Ramos (cell line): ENCODE results near the gene MED29.

ENCODE experiments used
- in situ Hi-C: fragments of 300-500 bp; cut with MboI; formaldehyde crosslinking; loops from one replicate; pipeline ENCODE4 v1.14.3; 2022; ENCODE audit warnings: low sequenced_read_pairs; ENCODE audit not compliant: unreplicated experiment

The MED29 gene

DNA sequence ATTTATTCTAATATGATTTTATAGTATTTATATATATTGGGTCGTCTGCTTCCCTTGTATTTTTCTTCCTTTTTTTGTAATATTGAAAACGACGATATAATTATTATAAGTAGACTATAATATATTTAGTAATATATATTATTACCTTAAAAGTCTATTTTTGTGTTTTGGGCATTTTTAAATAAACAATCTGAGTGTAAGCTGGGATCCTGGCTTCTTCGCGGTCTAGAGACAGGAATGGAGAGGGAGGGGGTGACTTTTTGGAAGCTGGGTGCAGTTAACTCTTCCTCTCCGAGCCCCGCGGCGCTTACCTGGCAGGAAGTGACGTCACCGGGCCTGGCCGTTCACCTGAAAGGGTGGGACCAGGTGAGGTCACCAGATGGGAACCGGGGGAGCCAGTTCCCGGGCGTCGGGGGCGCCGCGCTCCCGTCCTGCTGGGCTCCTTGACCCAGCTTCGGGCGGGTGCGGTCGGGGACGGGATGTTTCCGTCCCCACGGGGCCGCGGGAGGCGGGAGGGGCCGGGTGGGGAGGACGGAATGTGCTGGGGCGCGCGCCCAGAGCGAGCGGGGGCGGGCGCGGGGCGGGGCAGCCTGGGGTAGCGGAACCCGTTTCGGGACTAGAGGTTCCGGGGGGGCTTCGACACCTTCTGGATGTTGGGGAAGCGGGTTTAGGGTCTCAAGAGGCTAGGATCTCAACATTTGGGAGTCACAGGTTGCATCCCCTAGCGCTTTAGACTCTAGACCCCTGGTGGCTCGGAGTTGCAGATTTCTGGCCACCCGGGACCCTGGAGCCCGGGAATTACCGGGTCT lies 18.2 kb downstream of the MED29 start:
- in situ Hi-C loops: loop anchor here (10.0 kb wide), 1 partner anchor 295 kb away; no protein-coding TSS in a partner anchor

GRCh38 chr19:39410017-39410830 lies 19.0 kb downstream of the MED29 start:
- in situ Hi-C loops: loop anchor here (10.0 kb wide), 1 partner anchor 295 kb away; no protein-coding TSS in a partner anchor

- in situ Hi-C loops: loop anchor here (10.0 kb wide), 1 partner anchor 296 kb away; no protein-coding TSS in a partner anchor
Measured at GRCh38 chr19:39410831-39411080, 19.6 kb downstream of the MED29 start.

DNA sequence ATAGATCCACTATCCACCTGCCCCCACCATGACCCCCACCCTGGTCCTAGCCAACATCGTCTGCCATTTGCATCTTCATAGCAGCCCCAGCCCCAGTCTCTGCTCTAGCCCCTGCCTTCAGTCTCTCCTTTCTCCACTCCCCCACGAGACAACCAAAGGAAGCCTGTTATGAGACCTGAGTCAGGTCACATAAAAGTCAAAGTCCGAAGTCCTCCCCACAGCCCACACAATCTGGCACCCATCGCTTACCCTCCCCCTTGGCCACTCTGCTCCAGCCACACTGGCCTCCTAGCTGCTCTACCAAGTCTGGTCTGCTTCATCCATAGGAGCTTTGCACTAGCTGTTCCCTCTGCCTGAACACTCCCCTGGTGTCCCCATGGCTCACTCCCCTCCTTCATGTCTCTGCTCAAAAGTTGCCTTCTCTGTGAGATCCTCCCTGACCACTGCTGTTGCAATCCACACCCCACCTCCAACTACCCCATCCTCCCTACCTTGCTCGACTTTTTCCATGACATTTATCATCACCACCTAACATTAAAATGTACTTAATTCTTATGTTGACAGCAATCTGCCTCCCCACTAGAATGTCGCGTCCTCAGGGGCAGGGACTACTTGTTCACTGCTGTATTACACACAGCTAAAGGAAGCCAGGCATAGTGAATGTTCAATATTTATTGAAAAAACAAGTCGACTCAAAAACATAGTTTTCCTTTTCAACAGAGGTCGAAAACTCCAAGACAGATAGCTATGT lies 20.1 kb downstream of the MED29 start:
- in situ Hi-C loops: loop anchor here (10.0 kb wide), 1 partner anchor 296 kb away; no protein-coding TSS in a partner anchor

DNA sequence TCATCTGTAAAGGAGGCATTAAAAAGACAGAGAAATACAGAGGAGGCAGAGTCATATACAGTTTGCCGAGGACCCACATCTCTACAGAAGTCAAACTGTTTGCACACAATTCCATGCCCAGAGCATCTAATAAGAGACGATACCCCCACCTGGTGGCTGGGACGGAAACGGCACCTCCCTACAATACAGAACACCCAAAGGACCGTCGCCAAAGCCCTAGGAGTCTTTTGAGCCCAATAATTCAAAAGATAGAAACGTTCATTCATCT lies 20.6 kb downstream of the MED29 start:
- in situ Hi-C loops: loop anchor here (10.0 kb wide), 1 partner anchor 297 kb away; no protein-coding TSS in a partner anchor

DNA sequence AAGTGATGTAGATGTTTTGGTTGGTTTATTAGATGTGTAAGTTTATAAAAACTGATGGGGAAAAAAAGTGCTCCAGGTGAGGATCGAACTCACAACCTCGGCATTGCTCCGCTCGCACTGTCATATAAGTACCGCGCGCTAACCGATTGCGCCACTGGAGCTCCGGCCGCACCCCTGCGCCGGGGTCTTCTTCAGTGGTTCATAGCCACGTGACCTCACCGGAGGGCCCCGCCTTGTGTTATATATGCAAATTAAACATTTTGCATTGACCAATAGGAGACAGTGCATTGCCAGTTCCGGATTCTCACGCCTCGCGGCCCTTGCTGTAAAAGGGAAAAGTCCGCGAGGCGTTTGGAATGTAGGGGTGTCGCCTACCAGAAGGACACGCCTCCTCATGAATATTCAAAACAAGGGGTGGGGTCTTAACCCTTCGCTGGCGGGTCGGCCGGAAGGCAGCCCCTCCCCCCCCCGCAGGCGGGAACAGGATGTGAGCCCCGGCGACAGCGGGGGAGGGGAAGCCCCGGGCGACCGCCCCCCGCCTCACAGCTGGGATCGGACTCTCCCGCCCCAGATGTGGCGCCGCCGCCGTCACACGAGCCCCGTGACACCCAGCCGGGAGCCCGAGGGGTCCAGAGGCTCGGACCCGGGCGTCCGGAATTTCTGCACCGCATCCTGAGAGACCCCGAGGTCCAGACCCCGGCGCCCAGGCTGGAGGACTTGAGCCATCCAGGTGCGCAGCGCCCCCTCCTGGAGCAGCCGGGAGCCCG lies 21.1 kb downstream of the MED29 start, which contains the start of gene PLEKHG2:
PLEKHG2 (plus strand) TSS at position 570 of the 767 bp plus-strand sequence. CDS start 1,418 bp downstream, outside the sequence.
- in situ Hi-C loops: loop anchor here (10.0 kb wide), 1 partner anchor 297 kb away; no protein-coding TSS in a partner anchor

DNA sequence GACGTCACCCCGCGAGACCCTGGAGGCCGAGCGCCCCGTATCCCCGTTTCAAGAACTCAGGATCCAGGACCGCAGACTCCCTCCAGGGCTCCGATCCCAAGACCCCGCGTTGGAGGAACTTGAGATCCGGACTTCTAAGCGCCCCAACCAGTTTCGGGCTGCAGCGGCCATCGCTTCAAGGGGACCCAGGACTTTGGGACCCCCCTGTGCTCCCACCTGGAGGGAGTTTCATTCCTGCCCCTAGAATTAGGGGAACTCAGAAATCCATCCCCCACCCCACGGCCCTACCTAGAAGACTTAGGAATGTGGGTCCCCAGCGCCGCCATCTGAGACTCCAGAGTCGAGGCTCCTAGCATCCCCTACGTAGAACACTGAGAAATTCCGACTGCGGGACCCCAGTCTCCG lies 21.7 kb downstream of the MED29 start:
- in situ Hi-C loops: loop anchor here (10.0 kb wide), 1 partner anchor 298 kb away; no protein-coding TSS in a partner anchor

GRCh38 chr19:39413272-39413910 lies 22.2 kb downstream of the MED29 start:
- in situ Hi-C loops: loop anchor here (10.0 kb wide), 1 partner anchor 299 kb away; no protein-coding TSS in a partner anchor

DNA sequence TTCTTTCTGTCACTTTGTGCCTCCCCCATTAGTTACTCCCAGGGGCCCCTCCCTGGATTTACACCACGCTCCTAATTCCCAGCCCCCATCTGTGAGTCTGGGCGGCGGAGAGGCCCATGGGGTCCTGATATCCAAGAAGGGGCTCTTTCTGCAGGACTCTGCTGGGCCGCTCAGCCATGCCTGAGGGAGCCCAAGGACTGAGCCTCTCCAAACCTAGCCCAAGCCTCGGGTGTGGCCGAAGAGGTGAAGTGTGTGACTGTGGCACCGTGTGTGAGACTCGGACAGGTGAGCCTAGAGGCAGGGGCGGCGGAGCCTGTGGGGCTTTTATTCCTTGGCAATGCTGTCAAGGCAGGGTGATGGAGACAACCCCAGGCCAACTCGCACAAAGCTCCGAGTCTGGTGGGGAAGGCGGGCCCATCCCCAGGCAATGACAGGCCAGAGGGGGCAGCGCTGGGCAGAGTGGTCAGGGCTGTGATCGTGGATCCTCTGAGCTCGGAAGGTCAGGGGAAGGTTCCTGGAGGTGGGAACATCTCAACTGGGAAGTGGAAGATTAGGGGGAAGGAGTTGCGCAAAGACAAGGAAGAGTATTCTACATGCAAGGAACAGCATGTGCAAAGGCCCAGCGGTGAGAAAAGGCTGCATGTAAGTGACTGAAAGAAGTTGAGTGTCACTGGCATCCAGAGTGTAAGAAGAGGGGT lies 22.9 kb downstream of the MED29 start:
- in situ Hi-C loops: loop anchor here (10.0 kb wide), 1 partner anchor 299 kb away; no protein-coding TSS in a partner anchor

- in situ Hi-C loops: loop anchor here (10.0 kb wide), 1 partner anchor 301 kb away; no protein-coding TSS in a partner anchor
Measured at GRCh38 chr19:39415111-39416046, 24.2 kb downstream of the MED29 start.

GRCh38 chr19:39416152-39417120 lies 25.3 kb downstream of the MED29 start:
- in situ Hi-C loops: loop anchor here (10.0 kb wide), 1 partner anchor 302 kb away; no protein-coding TSS in a partner anchor

- in situ Hi-C loops: loop anchor here (10.0 kb wide), 1 partner anchor 303 kb away; no protein-coding TSS in a partner anchor
Measured at GRCh38 chr19:39417463-39418181, 26.4 kb downstream of the MED29 start.

DNA sequence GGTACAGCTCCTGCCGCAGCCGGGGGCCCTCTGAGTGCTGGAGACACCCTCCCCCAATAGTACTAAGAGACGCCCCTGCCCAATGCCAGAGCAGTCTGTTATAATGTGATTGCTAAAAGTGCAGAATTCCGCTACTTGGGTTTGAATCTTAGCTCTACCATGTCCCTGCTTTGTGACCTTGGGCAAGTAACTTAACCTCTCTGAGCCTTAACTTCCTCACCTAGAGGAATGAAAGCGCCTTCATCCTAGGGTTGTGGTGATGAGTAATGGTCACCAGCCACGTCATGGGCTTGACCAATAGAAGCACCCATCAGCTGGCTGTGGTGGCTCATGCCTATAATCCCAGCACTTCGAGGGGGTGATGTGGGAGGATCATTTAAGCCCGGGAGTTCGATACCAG lies 27.8 kb downstream of the MED29 start:
- in situ Hi-C loops: loop anchor here (10.0 kb wide), 1 partner anchor 304 kb away; no protein-coding TSS in a partner anchor

GRCh38 chr19:39420769-39421168 lies 29.6 kb downstream of the MED29 start:
- in situ Hi-C loops: no loop called here

GRCh38 chr19:39422020-39422419 lies 30.8 kb downstream of the MED29 start:
- in situ Hi-C loops: no loop called here
